Skeletal muscle tissue (tissue), 4 donors: Measurements from ENCODE around the gene ST6GAL2. TPM values are rescaled to one million over a fixed set of nuclear protein-coding genes. Genes with fewer than 3 reads are reported as not detected.

Experiments
- H3K27ac ChIP-seq: one replicate; pipeline ENCODE4 v1.7.0; 2013; ENCODE audit warnings: mild to moderate bottlenecking, low read depth, low read length, inconsistent platforms
- H3K27me3 ChIP-seq, 3 donors: one replicate each; pipeline ENCODE4 v1.7.0; 2013; ENCODE audit warnings: low read length in 3 of 3; ENCODE audit not compliant: control insufficient read depth in 3 of 3, insufficient read depth in 3 of 3
- H3K36me3 ChIP-seq, 3 donors: one replicate each; pipeline ENCODE4 v1.7.0; 2013; ENCODE audit warnings: low read length in 3 of 3; ENCODE audit not compliant: control insufficient read depth in 3 of 3, insufficient read depth in 3 of 3
- H3K4me1 ChIP-seq, 3 donors: one replicate each; pipeline ENCODE4 v1.7.0; 2013; ENCODE audit warnings: low read length in 3 of 3, mild to moderate bottlenecking in 3 of 3; ENCODE audit not compliant: control insufficient read depth in 3 of 3, insufficient read depth in 3 of 3
- H3K4me3 ChIP-seq, 3 donors: one replicate each; pipeline ENCODE4 v1.7.0; 2013; ENCODE audit warnings: low read length in 3 of 3
- H3K9ac ChIP-seq, 3 donors: one replicate each; pipeline ENCODE4 v1.7.0; 2013; ENCODE audit warnings: low read length in 3 of 3, mild to moderate bottlenecking in 3 of 3, moderate library complexity in 2 of 3, low read depth in 1 of 3
- H3K9me3 ChIP-seq, 3 donors: one replicate each; pipeline ENCODE4 v1.7.0; 2013; ENCODE audit warnings: low read length in 3 of 3; ENCODE audit not compliant: control insufficient read depth in 3 of 3
- total RNA-seq: library from RNA; depleted of rRNA; stranded (reverse); fragments of >200 nt; gene quantifications from one replicate; pipeline ENCODE4 v1.2.3, GENCODE V29; 2014
- donor health status: Osteomylitis.

ST6GAL2 gene
- total RNA-seq, 1 donor from 2014 or later, result 3.1 TPM

GRCh38 chr2:106831241-106831640 lies 54.7 kb downstream of the ST6GAL2 start:
- H3K9me3 ChIP-seq, result no peaks in the 10 kb centered on the region
- H3K36me3 ChIP-seq, result no peaks in the 10 kb centered on the region
- H3K9ac ChIP-seq, result no peak overlapping the region
- H3K27me3 ChIP-seq, result no peaks in the 10 kb centered on the region
- no peak overlapping the region for H3K27ac ChIP-seq
- no peak overlapping the region for H3K4me3 ChIP-seq
- no peaks in the 10 kb centered on the region for H3K4me1 ChIP-seq

GRCh38 chr2:106830191-106830590 lies 55.8 kb downstream of the ST6GAL2 start:
- Histone ChIP-seq H3K9me3 (no peaks in the 10 kb centered on the region), H3K9ac (no peak overlapping the region), H3K4me3 (no peak overlapping the region), H3K27ac (no peak overlapping the region), H3K4me1 (no peaks in the 10 kb centered on the region), H3K27me3 (no peaks in the 10 kb centered on the region), H3K36me3 (no peaks in the 10 kb centered on the region)

GRCh38 chr2:106828119-106828518 lies 57.8 kb downstream of the ST6GAL2 start:
- no peak overlapping the region for H3K9ac ChIP-seq
- H3K4me3 ChIP-seq, result no peak overlapping the region
- no peaks in the 10 kb centered on the region for H3K4me1 ChIP-seq
- H3K27ac ChIP-seq, result no peak overlapping the region
- H3K9me3 ChIP-seq, result no peaks in the 10 kb centered on the region
- H3K27me3 ChIP-seq, result no peaks in the 10 kb centered on the region
- no peaks in the 10 kb centered on the region for H3K36me3 ChIP-seq

GRCh38 chr2:106827158-106827557 lies 58.8 kb downstream of the ST6GAL2 start:
- Histone ChIP-seq H3K4me3 (no peak overlapping the region), H3K27ac (no peak overlapping the region), H3K27me3 (no peaks in the 10 kb centered on the region), H3K4me1 (no peaks in the 10 kb centered on the region), H3K9ac (no peak overlapping the region), H3K36me3 (no peaks in the 10 kb centered on the region), H3K9me3 (no peaks in the 10 kb centered on the region)

- Histone ChIP-seq H3K4me3 (no peak overlapping the region), H3K27me3 (no peaks in the 10 kb centered on the region)
Observed at GRCh38 chr2:106825161-106825560, 60.8 kb downstream of the ST6GAL2 start.

GRCh38 chr2:106816974-106817373 lies 69.0 kb downstream of the ST6GAL2 start:
- Histone ChIP-seq H3K9me3 (no peaks in the 10 kb centered on the region), H3K4me1 (no peaks in the 10 kb centered on the region), H3K27me3 (no peaks in the 10 kb centered on the region), H3K36me3 (no peaks in the 10 kb centered on the region), H3K9ac (no peak overlapping the region), H3K4me3 (no peak overlapping the region), H3K27ac (no peak overlapping the region)

More at GRCh38 chr2:106825161-106825560, 60.8 kb downstream of the ST6GAL2 start:
- H3K36me3 ChIP-seq, result no peaks in the 10 kb centered on the region
- no peak overlapping the region for H3K27ac ChIP-seq
- H3K4me1 ChIP-seq, result no peaks in the 10 kb centered on the region
- no peak overlapping the region for H3K9ac ChIP-seq
- no peaks in the 10 kb centered on the region for H3K9me3 ChIP-seq

GRCh38 chr2:106812841-106813240 lies 73.1 kb downstream of the ST6GAL2 start:
- H3K4me3 ChIP-seq, result no peak overlapping the region
- H3K9me3 ChIP-seq, result no peaks in the 10 kb centered on the region
- H3K27ac ChIP-seq, result no peak overlapping the region
- peaks cover 0 to 3% (median 0%) of the 10 kb centered on the region in 3 donors for H3K27me3 ChIP-seq
- H3K36me3 ChIP-seq, result no peaks in the 10 kb centered on the region
- no peaks in the 10 kb centered on the region for H3K4me1 ChIP-seq
- no peak overlapping the region for H3K9ac ChIP-seq

GRCh38 chr2:106812383-106812782 lies 73.6 kb downstream of the ST6GAL2 start:
- Histone ChIP-seq H3K4me1 (no peaks in the 10 kb centered on the region), H3K36me3 (no peaks in the 10 kb centered on the region), H3K9ac (no peak overlapping the region), H3K9me3 (no peaks in the 10 kb centered on the region), H3K27me3 (peaks cover 0 to 3% (median 0%) of the 10 kb centered on the region in 3 donors), H3K27ac (no peak overlapping the region), H3K4me3 (no peak overlapping the region)

- Histone ChIP-seq H3K9ac (no peak overlapping the region), H3K27me3 (peaks cover 0 to 3% (median 0%) of the 10 kb centered on the region in 3 donors), H3K27ac (no peak overlapping the region), H3K9me3 (no peaks in the 10 kb centered on the region), H3K4me3 (no peak overlapping the region), H3K4me1 (no peaks in the 10 kb centered on the region), H3K36me3 (no peaks in the 10 kb centered on the region)
Observed at GRCh38 chr2:106805716-106806115, 80.3 kb downstream of the ST6GAL2 start.

- no peaks in the 10 kb centered on the region for H3K9me3 ChIP-seq
- H3K36me3 ChIP-seq, result no peaks in the 10 kb centered on the region
- no peak overlapping the region for H3K4me3 ChIP-seq
- peaks cover 0 to 3% (median 0%) of the 10 kb centered on the region in 3 donors for H3K27me3 ChIP-seq
- no peaks in the 10 kb centered on the region for H3K4me1 ChIP-seq
- no peak overlapping the region for H3K27ac ChIP-seq
- H3K9ac ChIP-seq, result no peak overlapping the region
Observed at GRCh38 chr2:106804161-106804560, 81.8 kb downstream of the ST6GAL2 start.
